GM19438 (cell line): ENCODE data around the gene PHF20.
A peak's percentile ranks its signal among the peaks of the same experiment; 100 is the strongest.
"Not testable (repeated sequence)": the region's sequence is repeated elsewhere in the genome, so short reads cannot be mapped to it uniquely, and the experiment has no call there.

Experiments
- ATAC-seq: cut with Tn5 transposase; IDR thresholded peaks from one replicate; pipeline ENCODE4 v1.9.1; 2021; ENCODE audit warnings: low read depth; ENCODE audit not compliant: unreplicated experiment

PHF20 gene

DNA sequence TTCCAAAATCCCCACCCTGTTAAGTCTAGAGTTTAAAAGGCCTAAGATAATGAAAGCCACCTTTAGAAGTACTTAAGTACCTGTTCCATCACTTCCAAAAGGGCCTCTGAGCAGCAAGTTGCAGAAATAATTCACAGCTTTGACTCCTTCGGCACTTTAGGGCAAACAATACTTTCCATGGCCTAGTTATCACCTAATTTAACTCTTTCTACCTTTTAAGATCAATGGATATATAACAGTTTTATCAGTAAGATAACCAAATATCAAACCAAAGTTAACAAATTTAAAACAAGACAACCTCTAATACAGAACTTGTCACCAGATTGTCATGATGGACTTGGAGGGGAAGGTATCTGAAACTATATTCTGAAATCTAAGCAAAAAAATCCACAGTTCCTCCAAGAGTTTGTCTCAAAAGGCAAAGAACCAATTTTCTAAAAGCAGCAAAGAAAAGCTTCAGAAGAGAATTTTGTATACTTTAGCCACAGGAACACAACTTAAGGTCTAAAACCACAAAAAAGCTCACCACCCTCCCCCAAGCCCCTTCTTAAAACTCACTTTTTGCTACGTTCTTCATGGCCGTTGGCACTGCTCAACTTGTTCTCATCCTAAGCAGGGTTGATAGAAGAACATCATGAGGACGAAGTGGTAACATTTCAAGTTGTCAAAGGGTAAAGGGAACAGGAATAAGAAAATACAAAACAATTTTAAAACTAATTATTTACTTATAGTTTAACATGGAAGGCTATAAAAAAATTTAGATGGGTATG, 33.2 kb upstream of the PHF20 start:
- no peak for ATAC-seq

DNA sequence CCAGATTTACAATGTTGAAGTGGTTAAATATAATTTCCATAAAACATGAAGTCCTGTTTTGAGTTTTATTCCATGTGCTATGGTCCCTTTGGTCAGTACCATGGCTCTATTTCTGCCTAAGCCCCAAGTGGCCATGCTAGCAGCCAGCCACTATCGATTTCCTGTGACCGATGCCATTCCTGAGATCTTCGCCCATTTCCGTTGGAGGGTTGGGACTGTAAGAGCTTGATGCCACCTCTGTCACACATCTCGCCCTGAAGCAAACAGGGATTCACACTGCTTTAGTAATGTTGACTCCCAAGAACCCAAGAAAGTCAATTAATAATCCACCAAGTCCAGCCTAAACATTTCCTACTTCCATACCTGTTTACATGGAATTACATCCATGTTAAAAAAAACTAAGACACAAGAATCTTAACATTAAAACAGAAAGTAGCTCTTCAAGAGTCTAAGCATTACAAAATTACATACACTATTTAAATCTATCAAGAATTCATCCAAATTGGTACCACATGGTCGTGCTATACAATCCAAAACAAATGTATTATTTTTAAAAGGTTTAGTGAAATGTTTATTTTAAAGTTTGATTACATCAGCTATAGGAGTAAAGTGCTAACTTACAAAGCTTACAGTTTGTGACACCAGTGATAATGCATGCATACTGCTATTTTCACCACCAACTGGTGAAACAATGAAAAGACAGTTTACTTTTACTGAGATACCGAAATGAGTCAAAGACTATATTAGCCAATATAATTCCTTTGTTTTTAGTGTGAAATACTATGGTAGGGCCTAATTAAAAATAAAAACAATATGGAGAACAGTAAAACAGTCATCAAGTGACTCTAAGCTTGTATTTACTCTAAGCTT, 32.3 kb upstream of the PHF20 start:
- no peak for ATAC-seq

DNA sequence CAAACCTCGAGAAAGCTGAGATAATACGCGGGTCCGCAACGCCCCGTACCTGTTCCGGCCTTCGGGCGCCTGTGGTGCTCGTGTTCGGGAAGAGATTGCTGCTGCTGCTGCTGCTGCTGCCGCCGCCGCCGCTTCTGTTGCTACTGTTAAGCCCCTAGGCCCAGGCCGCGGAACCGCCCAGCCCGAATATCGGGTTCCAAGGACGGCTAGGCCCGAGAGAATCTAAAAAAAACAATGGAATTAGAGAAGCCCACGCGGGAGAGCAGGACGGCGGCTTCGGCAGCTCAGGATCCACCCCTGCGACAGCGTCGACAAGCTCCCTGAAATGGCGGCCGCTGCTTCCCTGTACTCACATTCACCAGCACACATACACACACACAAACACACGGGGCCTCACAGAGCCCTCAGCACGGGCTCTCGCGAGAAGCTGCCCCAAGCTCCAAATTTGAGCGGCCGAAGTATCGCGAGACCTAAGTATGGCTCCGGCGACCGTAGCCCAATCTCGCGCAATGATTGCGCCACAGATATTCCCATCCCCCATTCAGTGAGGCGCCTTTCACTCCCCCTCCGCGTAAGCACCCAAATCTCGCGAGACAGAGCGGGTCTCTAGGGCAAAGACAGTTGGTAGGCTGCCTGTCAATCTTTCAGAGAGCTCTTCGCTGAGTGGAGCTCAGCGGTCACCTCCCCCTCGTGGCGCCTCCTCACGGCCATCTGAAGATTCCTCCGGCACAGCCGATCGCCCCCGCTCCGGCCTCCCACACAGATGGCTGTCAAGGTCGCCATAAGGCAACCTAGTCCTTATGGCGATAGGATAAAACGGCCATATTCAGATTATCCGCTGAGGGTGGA, 29.7 kb upstream of the PHF20 start, which contains the start of gene RBM39:
Gene RBM39 (minus strand): TSS at position 369 of the 849 bp plus-strand sequence. CDS start 1,386 bp downstream, outside the sequence.
- ATAC-seq, result peak; percentile 73

DNA sequence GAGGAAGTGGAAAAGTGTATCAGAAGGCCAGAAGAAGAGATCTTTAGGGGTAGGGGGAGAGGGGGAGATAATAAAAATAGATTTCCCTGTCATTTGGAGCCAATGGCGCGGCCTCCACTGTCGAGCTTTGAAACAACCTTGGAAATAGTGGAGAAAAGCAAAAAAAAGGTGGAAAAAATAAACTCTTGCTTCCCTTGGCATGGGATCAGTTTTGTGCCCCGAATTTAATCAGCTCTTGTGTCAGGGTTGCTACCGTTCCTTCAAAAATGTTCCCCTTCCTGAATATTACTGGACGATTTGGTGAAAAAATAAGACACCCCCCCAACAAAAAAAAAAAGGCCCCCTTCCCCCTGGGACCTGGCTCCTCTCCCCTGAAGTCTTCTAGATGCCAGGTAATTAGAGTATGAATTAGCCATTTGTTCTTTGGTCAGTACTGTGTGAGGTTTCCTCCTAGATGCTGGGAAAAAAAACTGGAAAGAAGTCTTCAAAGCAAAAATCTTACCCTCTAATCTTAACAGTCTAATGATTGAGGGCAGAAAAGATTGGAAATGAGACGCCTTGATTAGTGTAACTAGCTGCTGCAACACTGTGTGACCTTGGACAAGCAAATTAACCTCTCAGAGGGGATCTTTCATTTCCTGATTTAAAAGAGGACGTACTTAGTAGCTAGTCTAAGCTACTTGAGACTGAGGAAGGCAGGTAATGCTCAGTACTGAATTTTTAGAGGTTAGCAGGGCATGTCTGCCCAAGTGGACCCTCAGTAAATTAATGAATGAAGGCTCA, 28.9 kb upstream of the PHF20 start:
- ATAC-seq, result no peak

DNA sequence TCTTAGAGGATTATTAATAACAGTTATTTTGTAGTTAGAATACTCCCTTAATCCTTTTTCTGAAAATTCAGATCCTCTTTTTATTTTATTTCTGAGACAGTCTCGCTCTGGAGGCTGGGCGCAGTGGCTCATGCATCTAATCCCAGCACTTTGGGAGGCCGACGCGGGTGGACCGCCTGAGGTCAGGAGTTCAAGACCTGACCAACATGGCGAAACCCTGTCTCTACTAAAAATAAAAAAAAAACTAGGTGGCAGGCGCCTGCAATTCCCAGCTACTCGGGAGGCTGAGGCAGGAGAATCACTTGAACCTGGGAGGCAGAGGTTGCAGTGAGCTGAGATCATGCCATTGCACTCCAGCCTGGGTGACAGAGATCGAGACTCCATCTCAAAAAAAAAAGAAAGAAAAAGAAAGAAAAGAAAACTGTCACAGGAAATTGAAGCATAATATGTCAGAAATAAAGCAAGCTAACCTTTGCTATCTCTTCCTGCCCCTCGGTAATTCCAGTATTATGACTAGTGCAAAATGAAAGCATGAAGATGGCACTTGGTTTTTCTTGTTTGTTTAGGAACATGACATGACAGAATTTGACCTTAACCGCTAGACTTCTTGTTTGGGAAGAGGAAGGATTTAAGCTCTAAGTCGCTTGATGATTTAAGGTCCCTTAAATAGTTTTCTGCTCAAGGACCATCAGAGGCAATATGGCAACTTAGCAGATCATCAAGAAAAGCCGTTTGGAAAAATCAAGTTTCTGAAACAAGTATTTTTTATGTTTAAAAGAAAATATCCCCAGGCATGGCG, 27.9 kb upstream of the PHF20 start:
- ATAC-seq, result no peak

DNA sequence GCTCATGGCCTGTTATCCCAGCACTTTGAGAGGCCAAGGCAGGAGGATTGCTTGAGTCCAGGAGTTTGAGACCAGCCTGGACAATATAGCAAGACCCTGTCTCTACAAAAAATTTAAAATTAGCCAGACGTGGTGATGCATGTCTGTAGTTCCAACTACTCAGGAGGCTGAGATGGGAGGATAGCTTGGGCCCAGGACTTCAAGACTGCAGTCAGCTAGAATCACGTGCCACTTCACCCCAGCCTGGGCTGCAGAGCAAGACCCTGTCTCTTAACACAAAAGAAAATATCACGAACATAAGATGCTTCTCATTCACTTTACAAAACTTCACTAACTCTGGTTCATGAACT, 27.3 kb upstream of the PHF20 start:
- ATAC-seq, result not testable (repeated sequence)

DNA sequence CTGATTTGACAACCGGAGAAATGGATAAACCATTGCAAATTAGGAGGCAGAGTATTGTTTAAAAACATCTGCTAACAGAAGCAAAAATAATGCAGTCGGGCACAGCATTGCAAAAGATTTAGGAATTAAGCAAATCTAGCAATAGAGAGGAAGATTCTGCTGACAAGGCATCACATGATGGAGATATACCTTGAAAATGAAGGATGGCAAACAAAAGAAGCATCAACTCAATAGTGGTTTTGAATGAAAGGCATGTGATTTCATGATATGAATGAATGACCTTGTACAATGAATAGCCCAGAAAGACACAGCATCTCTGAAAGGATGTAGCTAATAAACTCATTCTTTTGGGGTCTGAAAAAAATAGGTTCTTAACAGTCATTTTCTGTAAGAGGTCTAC, 21.2 kb upstream of the PHF20 start:
- no peak for ATAC-seq

DNA sequence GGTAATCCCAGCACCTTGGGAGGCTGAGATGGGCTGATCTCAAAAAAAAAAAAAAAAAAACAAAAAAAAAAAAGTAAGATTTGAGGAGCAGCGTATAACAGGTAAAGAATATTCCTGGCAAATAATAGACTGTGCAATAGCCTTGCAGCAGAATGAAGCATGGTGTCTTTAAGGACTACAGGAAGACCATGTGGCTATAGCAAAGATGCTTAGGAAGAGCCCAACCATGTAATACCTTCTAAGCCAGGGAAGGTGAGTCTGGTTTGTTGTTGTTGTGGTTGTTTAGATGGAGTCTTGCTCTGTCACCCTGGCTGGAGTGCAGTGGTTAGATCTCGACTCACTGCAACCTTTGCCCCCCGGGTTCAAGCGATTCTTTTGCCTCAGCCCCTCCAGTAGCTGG, 15.4 kb upstream of the PHF20 start:
- ATAC-seq, result no peak

DNA sequence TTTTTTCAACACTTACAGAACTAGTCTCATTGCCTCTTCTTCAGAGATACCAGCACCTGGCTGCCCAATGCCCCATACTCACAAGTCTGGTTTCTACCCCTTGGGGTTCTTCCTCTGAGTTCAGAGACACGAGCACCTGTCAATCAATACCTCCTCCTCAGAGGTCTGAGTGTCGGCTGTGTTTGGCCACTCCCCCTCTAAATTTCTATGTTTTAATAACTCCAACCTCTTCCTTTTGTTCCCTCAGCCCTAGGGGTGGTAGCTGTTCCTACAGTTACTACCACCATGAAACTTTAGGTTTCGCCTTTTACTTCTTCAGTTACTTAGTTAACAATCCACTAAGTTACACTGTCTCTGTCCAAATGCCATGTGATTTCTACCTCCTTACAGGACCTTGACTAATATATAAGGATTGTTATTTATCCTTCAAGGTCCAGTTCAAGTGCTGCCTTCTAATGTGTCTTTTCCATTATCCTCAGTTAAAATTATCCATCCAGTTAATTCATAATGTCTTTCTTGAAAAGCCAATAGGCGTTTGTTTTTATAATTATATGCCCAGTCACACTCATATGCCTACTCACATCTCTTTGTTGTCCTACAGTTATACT, 14.6 kb upstream of the PHF20 start:
- ATAC-seq, result no peak

DNA sequence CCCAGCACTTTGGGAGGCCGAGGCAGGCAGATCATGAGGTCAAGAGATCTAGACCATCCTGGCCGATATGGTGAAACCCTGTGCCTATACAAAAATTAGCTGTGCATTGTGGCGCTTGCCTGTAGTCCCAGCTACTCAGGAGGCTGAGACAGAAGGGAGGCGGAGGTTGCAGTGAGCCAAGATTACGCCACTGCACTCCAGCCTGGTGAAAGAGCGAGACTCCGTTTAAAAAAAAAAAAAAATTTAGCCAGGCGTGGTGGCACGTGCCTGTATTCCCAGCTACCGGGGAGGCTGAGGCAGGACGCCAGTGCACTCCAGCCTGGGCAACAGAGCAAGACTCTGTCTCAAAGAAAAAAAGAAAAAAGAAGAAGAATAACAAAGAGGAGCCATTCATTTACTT, 10.3 kb upstream of the PHF20 start:
- ATAC-seq, result not testable (repeated sequence)

DNA sequence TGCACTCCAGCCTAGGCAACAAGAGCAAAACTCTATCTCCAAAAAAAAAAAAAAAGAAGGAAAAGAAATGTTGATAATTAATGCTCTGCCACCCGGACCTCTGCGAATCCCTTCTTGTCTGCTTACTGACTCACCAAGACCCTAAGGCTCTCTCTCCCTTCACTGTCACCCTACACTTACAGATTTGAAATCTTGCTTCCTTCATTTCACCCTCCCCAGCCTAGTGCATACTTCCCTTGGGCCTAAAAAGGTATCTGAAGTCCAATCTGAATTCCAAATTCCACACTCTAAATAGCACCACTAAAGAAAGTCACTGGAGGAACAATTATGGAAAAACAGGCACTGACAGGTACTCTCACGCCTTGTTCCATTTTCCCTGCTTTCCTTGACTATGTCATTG, 9.4 kb upstream of the PHF20 start:
- no peak for ATAC-seq

DNA sequence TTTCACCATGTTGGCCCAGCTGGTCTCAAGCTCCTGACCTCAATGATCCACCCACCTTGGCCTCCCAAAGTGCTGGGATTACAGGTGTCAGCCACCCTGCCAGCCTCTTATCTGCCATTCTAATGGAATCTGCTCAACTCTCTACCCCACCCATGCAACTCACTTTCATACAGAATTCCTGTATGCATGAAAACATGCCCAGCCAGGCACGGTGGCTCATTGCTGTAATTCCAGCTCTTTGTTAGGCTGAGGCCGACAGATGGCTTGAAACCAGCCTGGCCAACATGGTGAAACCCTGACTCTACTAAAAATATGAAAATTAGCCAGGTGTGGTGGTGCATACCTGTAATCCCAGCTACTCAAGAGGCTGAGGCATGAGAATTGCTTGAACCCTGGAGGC, 6.9 kb upstream of the PHF20 start:
- ATAC-seq, result not testable (repeated sequence)

DNA sequence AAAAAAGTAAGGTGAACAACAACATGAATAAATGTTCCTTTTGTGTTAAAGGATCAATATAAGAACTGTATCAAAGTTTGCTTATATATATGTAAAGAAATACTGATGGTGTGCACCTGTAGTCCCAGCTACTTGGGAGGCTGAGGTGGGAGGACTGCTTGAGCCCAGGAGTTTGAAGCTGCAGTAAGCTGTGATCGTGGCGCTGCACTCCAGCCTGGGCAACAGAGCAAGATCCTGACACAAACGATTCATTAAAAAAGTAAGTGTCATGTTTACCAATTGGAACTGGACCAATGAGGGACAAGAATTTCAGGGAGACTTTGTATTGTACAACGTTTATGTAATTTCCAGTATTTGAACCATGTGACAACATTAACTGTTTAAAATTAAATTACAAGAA, 5.0 kb upstream of the PHF20 start:
- no peak for ATAC-seq

DNA sequence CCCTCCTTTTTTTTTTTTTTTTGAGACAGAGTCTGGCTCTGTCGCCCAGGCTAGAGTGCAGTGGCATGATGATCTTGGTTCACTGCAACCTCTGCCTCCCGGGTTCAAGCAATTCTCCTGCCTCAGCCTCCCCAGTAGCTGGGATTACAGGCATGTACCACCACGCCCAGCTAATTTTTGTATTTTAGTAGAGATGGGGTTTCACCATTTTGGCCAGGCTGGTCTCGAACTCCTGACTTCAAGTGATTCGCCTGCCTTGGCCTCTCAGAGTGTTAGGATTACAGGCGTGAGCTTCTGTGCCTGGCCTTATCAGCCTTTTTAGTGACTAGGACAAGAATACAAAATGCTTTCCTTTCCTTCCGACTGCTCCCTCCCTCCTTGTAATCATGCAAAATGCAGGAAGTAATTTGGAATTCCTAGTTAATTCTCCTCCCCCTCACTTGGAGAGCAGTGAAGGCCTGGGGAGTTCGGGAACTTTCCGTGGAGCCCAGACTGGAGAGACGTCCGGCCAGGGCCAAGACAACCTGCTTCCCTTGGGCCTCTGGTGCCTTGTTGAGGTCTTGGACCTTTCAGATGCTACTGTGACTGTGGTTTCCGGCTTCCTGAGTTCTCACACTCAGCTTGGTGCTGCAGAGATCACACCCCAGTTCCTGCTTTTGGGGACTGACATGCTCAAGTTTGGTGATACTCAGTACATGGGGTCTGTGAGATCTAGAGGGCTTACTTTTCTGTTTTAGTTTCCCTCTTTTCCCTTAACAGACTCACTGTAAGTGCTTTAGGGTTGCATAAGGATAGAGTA, 3.9 kb upstream of the PHF20 start:
- ATAC-seq, result peak; percentile 44

DNA sequence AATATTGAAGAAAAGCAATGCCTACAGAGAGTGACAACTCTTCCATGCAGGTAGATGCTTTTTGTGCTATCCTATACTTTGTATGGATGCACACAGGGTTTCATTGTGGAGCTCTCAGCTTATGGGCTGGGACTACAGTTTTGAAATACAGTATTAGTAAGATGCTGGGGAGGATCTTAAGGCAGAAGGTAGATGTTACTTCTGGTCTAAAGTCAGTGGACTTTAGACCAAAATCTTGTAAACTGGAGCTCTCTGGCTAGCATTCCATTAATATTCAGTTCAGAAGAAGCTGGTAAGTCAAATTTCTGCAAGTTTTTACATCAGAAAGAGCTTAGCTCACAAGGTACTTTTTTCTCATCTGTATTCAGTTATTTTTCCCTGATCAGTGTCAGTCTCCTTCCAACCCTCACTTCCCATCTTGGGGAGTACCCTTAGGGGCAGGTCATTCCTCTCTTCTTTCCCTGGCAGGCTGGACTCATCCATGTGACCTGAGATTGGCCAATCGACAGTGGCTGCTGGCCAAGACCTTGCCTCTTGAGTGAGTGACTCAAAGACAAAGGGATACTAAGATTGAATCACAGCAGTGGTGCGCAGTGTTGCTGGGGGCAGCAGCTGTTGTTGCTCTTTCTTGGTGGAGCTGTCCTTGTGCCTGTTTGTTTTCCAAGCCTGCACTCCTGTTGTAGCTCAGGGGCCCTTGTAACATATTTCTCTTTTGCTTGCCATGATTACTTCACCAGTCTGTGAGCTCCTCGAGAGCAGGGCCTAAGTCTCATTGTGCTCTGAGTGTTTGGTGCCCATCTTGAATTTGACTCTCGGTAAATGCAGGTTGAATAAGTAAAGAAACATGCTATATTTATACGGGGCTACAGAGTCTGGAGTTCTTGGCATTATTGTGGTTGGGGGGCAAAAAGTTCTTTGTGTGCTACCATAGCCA, 2.8 kb upstream of the PHF20 start:
- ATAC-seq, result no peak

DNA sequence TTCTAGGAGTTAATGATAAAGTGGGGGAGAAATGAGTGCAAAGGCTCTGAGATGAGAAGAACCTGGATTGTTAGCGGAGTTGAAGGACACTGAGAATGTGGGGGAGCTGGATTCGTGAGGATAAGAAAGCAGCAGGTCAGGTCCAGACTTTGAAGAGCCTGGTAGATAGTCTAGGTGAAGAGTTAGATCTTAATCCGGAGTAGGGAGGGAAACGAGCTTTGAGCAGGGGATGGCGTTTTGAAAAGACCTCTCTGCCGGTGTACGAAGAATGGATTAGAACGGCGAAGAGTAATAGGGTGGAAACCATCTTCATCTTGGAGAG, 487 bp upstream of the PHF20 start:
- ATAC-seq, result no peak

DNA sequence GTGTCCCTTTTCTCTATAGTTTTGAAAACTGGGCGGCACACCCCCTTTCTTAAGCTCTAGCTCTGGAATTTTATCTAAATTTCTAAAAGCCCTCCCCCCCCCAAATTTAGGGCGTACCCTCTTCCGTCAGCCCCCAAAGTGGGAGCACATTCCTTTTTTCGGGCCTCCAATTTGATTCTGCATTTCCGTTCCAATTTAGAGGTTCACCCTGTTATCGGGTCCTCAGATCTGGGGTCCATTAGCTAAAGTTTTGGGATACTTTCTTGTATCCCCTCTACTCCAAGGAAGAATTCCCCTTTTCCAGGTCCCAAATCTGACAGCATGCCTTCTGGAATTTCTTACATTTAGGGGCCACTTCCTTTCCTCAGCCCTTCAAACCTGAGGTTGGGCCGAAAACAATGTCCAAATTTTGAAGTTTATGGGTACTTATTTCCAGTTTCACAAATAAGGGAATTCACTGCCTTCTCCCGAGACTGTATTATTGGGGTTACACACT, 796 bp downstream of the PHF20 start:
- ATAC-seq, result no peak
